ENCODE measurements around the gene CNTNAP5. TPM values are rescaled to one million over a fixed set of nuclear protein-coding genes. Genes with fewer than 3 reads are reported as not detected.

CNTNAP5 gene
- polyA plus RNA-seq, 4 donors: 0.03 to 0.12 TPM; not detected in 2

DNA sequence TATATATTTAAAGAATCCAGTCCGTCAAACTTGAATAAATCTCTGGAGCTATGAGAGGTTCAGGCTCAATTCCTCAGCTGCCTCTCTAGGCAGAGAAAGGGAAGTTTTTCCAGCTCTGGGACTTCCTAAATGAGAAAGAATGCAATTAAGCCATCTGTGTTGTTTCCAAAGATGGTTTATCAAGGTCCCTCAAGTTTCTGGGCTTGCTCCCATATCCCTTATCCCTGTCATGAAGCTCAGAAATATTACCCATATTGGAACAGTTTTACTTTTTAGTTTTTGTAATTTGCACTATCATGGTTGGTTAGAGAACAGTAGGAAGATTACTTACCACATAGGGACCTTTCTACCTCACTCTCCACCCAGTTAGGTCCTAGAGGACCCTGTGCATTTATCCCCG is 1.4 kb downstream of the CNTNAP5 start:
- WGBS, 3 donors: 84 to 95% (median 90%) methylated on average over 2 of the region's 2 CpGs
- FAIRE-seq (no peak), DNase-seq (no peak)
- Histone ChIP-seq H3K9me3 (ENCODE audit: control insufficient read depth in 2 of 2, insufficient read depth in 1 of 2, low read depth in 1 of 2, low read length in 1 of 2) (no peaks in the 10 kb centered on the region), H3K27me3 (ENCODE audit: control insufficient read depth in 3 of 3, insufficient read depth in 3 of 3, low read length in 3 of 3) (peaks cover 0 to 32% (median 3%) of the 10 kb centered on the region in 3 donors), H3K27ac (ENCODE audit: low read depth in 1 of 3, low read length in 2 of 3) (no peak overlapping the region), H3K4me1 (ENCODE audit: control insufficient read depth in 3 of 3, insufficient read depth in 2 of 3, low read depth in 1 of 3, low read length in 2 of 3) (no peaks in the 10 kb centered on the region), H3K4me3 (ENCODE audit: low read depth in 1 of 3, low read length in 3 of 3) (no peak overlapping the region), H3K36me3 (ENCODE audit: control insufficient read depth in 3 of 3, insufficient read depth in 2 of 3, low read depth in 1 of 3, low read length in 3 of 3) (no peaks in the 10 kb centered on the region)

- FAIRE-seq: no peak
- H3K4me3 ChIP-seq (ENCODE audit: low read depth in 1 of 3, low read length in 3 of 3): no peak overlapping the region
- DNase-seq: peak; percentile 64 to 66
- H3K27me3 ChIP-seq (ENCODE audit: control insufficient read depth in 3 of 3, insufficient read depth in 3 of 3, low read length in 3 of 3): peaks cover 0 to 32% (median 3%) of the 10 kb centered on the region in 3 donors
- H3K27ac ChIP-seq (ENCODE audit: low read depth in 1 of 3, low read length in 2 of 3): no peak overlapping the region
- H3K9me3 ChIP-seq (ENCODE audit: control insufficient read depth in 2 of 2, insufficient read depth in 1 of 2, low read depth in 1 of 2, low read length in 1 of 2): no peaks in the 10 kb centered on the region
- no peaks in the 10 kb centered on the region for H3K36me3 ChIP-seq (ENCODE audit: control insufficient read depth in 3 of 3, insufficient read depth in 2 of 3, low read depth in 1 of 3, low read length in 3 of 3)
- H3K4me1 ChIP-seq (ENCODE audit: control insufficient read depth in 3 of 3, insufficient read depth in 2 of 3, low read depth in 1 of 3, low read length in 2 of 3): no peaks in the 10 kb centered on the region
- 0 to 1% (median 0%) methylated on average over 4 of the region's 4 CpGs for WGBS, 3 donors
Measured at GRCh38 chr2:124027182-124027581, 2.1 kb downstream of the CNTNAP5 start.

DNA sequence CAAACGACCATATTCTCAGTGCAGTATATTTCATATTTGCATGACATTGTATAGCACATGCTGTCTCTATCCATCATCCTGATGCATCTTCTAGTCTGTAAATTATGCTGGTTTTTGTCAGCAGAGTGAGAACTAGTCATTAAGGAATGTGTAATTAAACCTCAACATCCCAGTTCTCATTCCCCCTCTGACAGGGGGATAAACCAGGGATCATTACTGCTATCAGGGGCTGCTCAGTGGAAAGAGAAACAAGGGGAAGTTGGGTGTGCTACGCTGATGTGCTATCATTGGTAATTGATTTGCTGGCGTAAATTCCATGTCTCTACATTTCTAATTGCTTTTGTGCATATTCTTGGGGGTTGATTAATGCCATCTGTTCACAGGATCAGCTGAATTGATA is 7.7 kb downstream of the CNTNAP5 start:
- Histone ChIP-seq H3K4me1 (ENCODE audit: control insufficient read depth in 3 of 3, insufficient read depth in 2 of 3, low read depth in 1 of 3, low read length in 2 of 3) (no peaks in the 10 kb centered on the region), H3K9me3 (ENCODE audit: control insufficient read depth in 2 of 2, insufficient read depth in 1 of 2, low read depth in 1 of 2, low read length in 1 of 2) (no peaks in the 10 kb centered on the region), H3K27me3 (ENCODE audit: control insufficient read depth in 3 of 3, insufficient read depth in 3 of 3, low read length in 3 of 3) (no peaks in the 10 kb centered on the region), H3K27ac (ENCODE audit: low read depth in 1 of 3, low read length in 2 of 3) (no peak overlapping the region), H3K36me3 (ENCODE audit: control insufficient read depth in 3 of 3, insufficient read depth in 2 of 3, low read depth in 1 of 3, low read length in 3 of 3) (no peaks in the 10 kb centered on the region), H3K4me3 (ENCODE audit: low read depth in 1 of 3, low read length in 3 of 3) (no peak overlapping the region)
- 54 to 66% (median 60%) methylated on average over 3 of the region's 3 CpGs for WGBS, 3 donors
- DNase-seq (no peak), FAIRE-seq (no peak)

DNA sequence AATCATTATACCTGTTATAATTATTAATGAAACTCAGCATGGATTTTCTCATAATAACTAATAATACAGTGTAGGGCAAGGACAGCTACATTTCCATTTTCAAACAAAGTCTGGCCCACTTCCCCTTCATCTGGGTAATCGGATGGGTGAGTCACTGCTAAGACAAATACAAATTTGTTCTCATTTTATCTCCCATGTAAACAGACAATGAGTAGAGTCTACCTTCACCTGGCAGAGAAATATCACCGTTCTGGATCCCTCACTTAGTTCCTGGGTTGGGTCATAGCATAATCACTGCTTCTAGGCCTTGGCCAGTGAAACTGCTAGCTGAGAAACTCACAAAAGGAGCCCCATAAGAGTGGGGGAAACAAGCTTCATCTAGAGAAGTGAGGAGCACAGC is 9.2 kb downstream of the CNTNAP5 start:
- 21 to 56% (median 36%) methylated on average over 2 of the region's 2 CpGs for WGBS, 3 donors
- DNase-seq: no peak

DNA sequence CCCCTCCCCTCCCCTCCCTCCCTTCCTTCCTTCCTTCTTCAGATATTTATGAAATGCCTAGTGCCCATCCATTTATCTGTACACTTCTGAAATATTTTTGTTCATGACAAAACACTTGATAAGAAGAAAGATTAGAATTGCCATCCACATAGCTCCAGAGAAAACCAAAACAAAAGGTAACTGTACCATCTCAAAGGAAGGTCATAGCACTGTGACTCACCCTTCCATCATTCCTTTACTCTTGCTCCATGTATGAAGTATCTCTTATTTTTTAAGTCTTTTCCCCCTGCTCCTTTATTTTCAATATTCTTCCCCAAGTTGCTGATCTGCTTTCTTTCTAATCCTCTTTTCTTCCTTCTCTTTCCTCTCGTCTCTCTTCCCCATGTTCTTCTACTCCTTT is 9.9 kb downstream of the CNTNAP5 start:
- no peak overlapping the region for H3K4me3 ChIP-seq (ENCODE audit: low read depth in 1 of 3, low read length in 3 of 3)
- DNase-seq (no peak), FAIRE-seq (no peak)
- no peaks in the 10 kb centered on the region for H3K9me3 ChIP-seq (ENCODE audit: control insufficient read depth in 2 of 2, insufficient read depth in 1 of 2, low read depth in 1 of 2, low read length in 1 of 2)
- WGBS, 3 donors: 63 to 89% (median 79%) methylated on average over 1 of the region's 1 CpG
- H3K27me3 ChIP-seq (ENCODE audit: control insufficient read depth in 3 of 3, insufficient read depth in 3 of 3, low read length in 3 of 3): no peaks in the 10 kb centered on the region
- H3K27ac ChIP-seq (ENCODE audit: low read depth in 1 of 3, low read length in 2 of 3): no peak overlapping the region
- no peaks in the 10 kb centered on the region for H3K4me1 ChIP-seq (ENCODE audit: control insufficient read depth in 3 of 3, insufficient read depth in 2 of 3, low read depth in 1 of 3, low read length in 2 of 3)
- H3K36me3 ChIP-seq (ENCODE audit: control insufficient read depth in 3 of 3, insufficient read depth in 2 of 3, low read depth in 1 of 3, low read length in 3 of 3): no peaks in the 10 kb centered on the region

More for the DNA sequence above, 9.2 kb downstream of the CNTNAP5 start:
- H3K36me3 ChIP-seq (ENCODE audit: control insufficient read depth in 3 of 3, insufficient read depth in 2 of 3, low read depth in 1 of 3, low read length in 3 of 3): no peaks in the 10 kb centered on the region
- no peak overlapping the region for H3K27ac ChIP-seq (ENCODE audit: low read depth in 1 of 3, low read length in 2 of 3)
- no peaks in the 10 kb centered on the region for H3K9me3 ChIP-seq (ENCODE audit: control insufficient read depth in 2 of 2, insufficient read depth in 1 of 2, low read depth in 1 of 2, low read length in 1 of 2)
- H3K4me3 ChIP-seq (ENCODE audit: low read depth in 1 of 3, low read length in 3 of 3): no peak overlapping the region
- no peaks in the 10 kb centered on the region for H3K4me1 ChIP-seq (ENCODE audit: control insufficient read depth in 3 of 3, insufficient read depth in 2 of 3, low read depth in 1 of 3, low read length in 2 of 3)
- no peak for FAIRE-seq
- H3K27me3 ChIP-seq (ENCODE audit: control insufficient read depth in 3 of 3, insufficient read depth in 3 of 3, low read length in 3 of 3): no peaks in the 10 kb centered on the region

GRCh38 chr2:124039032-124039431 is 13.9 kb downstream of the CNTNAP5 start:
- FAIRE-seq (no peak), DNase-seq (no peak)
- Histone ChIP-seq H3K36me3 (ENCODE audit: control insufficient read depth in 3 of 3, insufficient read depth in 2 of 3, low read depth in 1 of 3, low read length in 3 of 3) (no peaks in the 10 kb centered on the region), H3K4me3 (ENCODE audit: low read depth in 1 of 3, low read length in 3 of 3) (no peak overlapping the region), H3K27ac (ENCODE audit: low read depth in 1 of 3, low read length in 2 of 3) (no peak overlapping the region), H3K27me3 (ENCODE audit: control insufficient read depth in 3 of 3, insufficient read depth in 3 of 3, low read length in 3 of 3) (no peaks in the 10 kb centered on the region), H3K4me1 (ENCODE audit: control insufficient read depth in 3 of 3, insufficient read depth in 2 of 3, low read depth in 1 of 3, low read length in 2 of 3) (no peaks in the 10 kb centered on the region), H3K9me3 (ENCODE audit: control insufficient read depth in 2 of 2, insufficient read depth in 1 of 2, low read depth in 1 of 2, low read length in 1 of 2) (no peaks in the 10 kb centered on the region)
- 40 to 48% (median 45%) methylated on average over 2 of the region's 2 CpGs for WGBS, 3 donors

- no peak overlapping the region for H3K4me3 ChIP-seq (ENCODE audit: low read depth in 1 of 3, low read length in 3 of 3)
- WGBS, 3 donors: 53 to 76% (median 57%) methylated on average over 4 of the region's 4 CpGs
- H3K4me1 ChIP-seq (ENCODE audit: control insufficient read depth in 3 of 3, insufficient read depth in 2 of 3, low read depth in 1 of 3, low read length in 2 of 3): no peaks in the 10 kb centered on the region
- no peaks in the 10 kb centered on the region for H3K27me3 ChIP-seq (ENCODE audit: control insufficient read depth in 3 of 3, insufficient read depth in 3 of 3, low read length in 3 of 3)
- no peak overlapping the region for H3K27ac ChIP-seq (ENCODE audit: low read depth in 1 of 3, low read length in 2 of 3)
- FAIRE-seq (no peak), DNase-seq (no peak)
- no peaks in the 10 kb centered on the region for H3K36me3 ChIP-seq (ENCODE audit: control insufficient read depth in 3 of 3, insufficient read depth in 2 of 3, low read depth in 1 of 3, low read length in 3 of 3)
- H3K9me3 ChIP-seq (ENCODE audit: control insufficient read depth in 2 of 2, insufficient read depth in 1 of 2, low read depth in 1 of 2, low read length in 1 of 2): no peaks in the 10 kb centered on the region
Measured at GRCh38 chr2:124039762-124040291, 14.7 kb downstream of the CNTNAP5 start.

GRCh38 chr2:124045894-124046293 is 20.8 kb downstream of the CNTNAP5 start:
- no peak overlapping the region for H3K27ac ChIP-seq (ENCODE audit: low read depth in 1 of 3, low read length in 2 of 3)
- FAIRE-seq (no peak), DNase-seq (no peak)
- H3K4me3 ChIP-seq (ENCODE audit: low read depth in 1 of 3, low read length in 3 of 3): no peak overlapping the region
- H3K36me3 ChIP-seq (ENCODE audit: control insufficient read depth in 3 of 3, insufficient read depth in 2 of 3, low read depth in 1 of 3, low read length in 3 of 3): no peaks in the 10 kb centered on the region
- no peaks in the 10 kb centered on the region for H3K9me3 ChIP-seq (ENCODE audit: control insufficient read depth in 2 of 2, insufficient read depth in 1 of 2, low read depth in 1 of 2, low read length in 1 of 2)
- 72 to 82% (median 77%) methylated on average over 2 of the region's 2 CpGs for WGBS, 3 donors
- H3K27me3 ChIP-seq (ENCODE audit: control insufficient read depth in 3 of 3, insufficient read depth in 3 of 3, low read length in 3 of 3): no peaks in the 10 kb centered on the region
- H3K4me1 ChIP-seq (ENCODE audit: control insufficient read depth in 3 of 3, insufficient read depth in 2 of 3, low read depth in 1 of 3, low read length in 2 of 3): no peaks in the 10 kb centered on the region

GRCh38 chr2:124046332-124046731 is 21.2 kb downstream of the CNTNAP5 start:
- Histone ChIP-seq H3K36me3 (ENCODE audit: control insufficient read depth in 3 of 3, insufficient read depth in 2 of 3, low read depth in 1 of 3, low read length in 3 of 3) (no peaks in the 10 kb centered on the region), H3K9me3 (ENCODE audit: control insufficient read depth in 2 of 2, insufficient read depth in 1 of 2, low read depth in 1 of 2, low read length in 1 of 2) (no peaks in the 10 kb centered on the region), H3K27me3 (ENCODE audit: control insufficient read depth in 3 of 3, insufficient read depth in 3 of 3, low read length in 3 of 3) (no peaks in the 10 kb centered on the region), H3K4me3 (ENCODE audit: low read depth in 1 of 3, low read length in 3 of 3) (no peak overlapping the region), H3K4me1 (ENCODE audit: control insufficient read depth in 3 of 3, insufficient read depth in 2 of 3, low read depth in 1 of 3, low read length in 2 of 3) (no peaks in the 10 kb centered on the region), H3K27ac (ENCODE audit: low read depth in 1 of 3, low read length in 2 of 3) (no peak overlapping the region)
- no peak for FAIRE-seq
- DNase-seq: no peak
- WGBS, 3 donors: 75 to 88% (median 86%) methylated on average over 3 of the region's 3 CpGs
